B cell (primary cell): ENCODE results near the gene THUMPD2. TPM values are rescaled to one million over a fixed set of nuclear protein-coding genes. Genes with fewer than 3 reads are reported as not detected.

Experiments used
- ATAC-seq: fragments of 200-7000 bp; cut with Tn5 transposase; one replicate; pipeline ENCODE4 v1.10.0; 2021; ENCODE audit warnings: low read depth, mild to moderate bottlenecking, moderate number of reproducible peaks, moderate library complexity
- CTCF ChIA-PET: fragments of 350-600 bp; sonication (Branson Sonifier 250); formaldehyde crosslinking; loops from one replicate; lab custom pipeline; 2021; ENCODE audit warnings: antibody characterized with exemption, inconsistent platforms; lab: Charles Lee
- POLR2A ChIA-PET: fragments of 350-600 bp; sonication (Branson Sonifier 250); formaldehyde crosslinking; loops from one replicate; lab custom pipeline; 2021; ENCODE audit warnings: antibody characterized with exemption; lab: Charles Lee
- DNase-seq: peaks from one replicate; pipeline ENCODE4 v3.0.0; 2013
- H2AFZ ChIP-seq: 2 replicates; pipeline ENCODE4 v1.6.1; 2012; ENCODE audit warnings: mild to moderate bottlenecking, low read depth, low read length; ENCODE audit not compliant: insufficient read depth, poor library complexity, severe bottlenecking
- H3K27ac ChIP-seq, 2 donors: 1 replicate in 1 of 2; 2 replicates in 1 of 2; pipeline ENCODE4 v1.5.1; 2012 to 2013; ENCODE audit warnings: low read length in 2 of 2, mild to moderate bottlenecking in 2 of 2, moderate library complexity in 1 of 2
- H3K27me3 ChIP-seq, 4 experiments: fragments of 200-600 bp in 1 of 4; sonication (generic) in 1 of 4; replicated peaks in 1 of 4; 1 replicate in 2 of 4; 2 replicates in 2 of 4; pipeline versions ENCODE4 v1.6.1 to v1.7.0; 2013 to 2016; ENCODE audit warnings: low read length in 3 of 4, mild to moderate bottlenecking in 2 of 4, mixed read lengths in 1 of 4, moderate library complexity in 1 of 4; ENCODE audit not compliant: insufficient read depth in 4 of 4, control insufficient read depth in 3 of 4; ENCODE audit errors: control extremely low read depth in 1 of 4
- H3K36me3 ChIP-seq, 2 experiments: replicated peaks in 1 of 2; 1 replicate in 1 of 2; 2 replicates in 1 of 2; pipeline versions ENCODE4 v1.6.1 to v1.7.1; 2013; ENCODE audit warnings: low read length in 1 of 2; ENCODE audit not compliant: insufficient read depth in 2 of 2, control insufficient read depth in 1 of 2; ENCODE audit errors: control extremely low read depth in 1 of 2, extremely low read depth in 1 of 2
- H3K4me1 ChIP-seq, 2 donors: fragments of 200-600 bp in 1 of 2; sonication (generic) in 1 of 2; 1 replicate in 1 of 2; 2 replicates in 1 of 2; pipeline versions ENCODE4 v1.5.1 to v1.6.1; 2013 to 2017; ENCODE audit warnings: low read length in 2 of 2; ENCODE audit not compliant: control insufficient read depth in 2 of 2, insufficient read depth in 2 of 2
- H3K4me2 ChIP-seq: replicated peaks from 2 replicates; pipeline ENCODE3; 2012; ENCODE audit warnings: mild to moderate bottlenecking, low read depth, low read length; ENCODE audit not compliant: poor library complexity, severe bottlenecking
- H3K4me3 ChIP-seq, 5 experiments: fragments of 200-600 bp in 1 of 5; sonication (generic) in 1 of 5; 1 replicate in 3 of 5; 2 replicates in 2 of 5; pipeline versions ENCODE4 v1.5.1 to v1.7.0; 2011 to 2016; ENCODE audit warnings: low read length in 4 of 5, mild to moderate bottlenecking in 4 of 5, low read depth in 2 of 5, control low read depth in 1 of 5, moderate library complexity in 1 of 5; ENCODE audit not compliant: insufficient read depth in 1 of 5; ENCODE audit errors: control extremely low read depth in 1 of 5, extremely low read depth in 1 of 5
- H3K79me2 ChIP-seq: fragments of 200-600 bp; sonication (generic); one replicate; pipeline ENCODE4 v1.6.0; 2016; ENCODE audit warnings: low read length; ENCODE audit not compliant: control insufficient read depth, insufficient read depth
- H3K9ac ChIP-seq: fragments of 200-600 bp; sonication (generic); 2 replicates; pipeline ENCODE4 v1.6.1; 2017; ENCODE audit warnings: mild to moderate bottlenecking, low read length, moderate library complexity
- H3K9me3 ChIP-seq, 3 donors: one replicate each; pipeline versions ENCODE4 v1.6.1 to v1.7.1; 2013; ENCODE audit warnings: low read length in 2 of 3; ENCODE audit not compliant: control insufficient read depth in 2 of 3, insufficient read depth in 1 of 3; ENCODE audit errors: control extremely low read depth in 1 of 3
- H4K20me1 ChIP-seq: 2 replicates; pipeline ENCODE4 v1.6.0; 2012; ENCODE audit warnings: mild to moderate bottlenecking, low read length; ENCODE audit not compliant: insufficient read depth, control insufficient read depth, poor library complexity, severe bottlenecking
- H3K27ac Mint-ChIP-seq: one replicate; pipeline ENCODE4 v1.8.0; 2021; ENCODE audit warnings: mixed read lengths
- H3K27me3 Mint-ChIP-seq: one replicate; pipeline ENCODE4 v1.8.0; 2021; ENCODE audit warnings: mixed read lengths
- H3K4me1 Mint-ChIP-seq: one replicate; pipeline ENCODE4 v1.8.0; 2021; ENCODE audit warnings: mixed read lengths
- H3K4me3 Mint-ChIP-seq: one replicate; pipeline ENCODE4 v1.8.0; 2021; ENCODE audit warnings: mixed read lengths
- H3K9me3 Mint-ChIP-seq: one replicate; pipeline ENCODE4 v1.8.0; 2022; ENCODE audit warnings: mixed read lengths; ENCODE audit not compliant: insufficient read depth
- CTCF ChIP-seq: fragments of 200-600 bp; IDR thresholded peaks from one replicate; pipeline ENCODE4 v1.8.0; 2022; ENCODE audit warnings: antibody characterized with exemption, mild to moderate bottlenecking
- EZH2 ChIP-seq: IDR thresholded peaks from 2 replicates; pipeline ENCODE4 v1.6.1; 2012; ENCODE audit warnings: borderline replicate concordance, low read depth, mild to moderate bottlenecking, moderate library complexity, low read length; ENCODE audit not compliant: insufficient read depth, poor library complexity, severe bottlenecking
- WGBS: methylation state at CpG from one replicate; pipeline ENCODE4 v1.1.5; 2013; ENCODE audit warnings: missing lambda C conversion rate; ENCODE audit not compliant: insufficient coverage; 5-methylcytosine and 5-hydroxymethylcytosine counted together
- intact Hi-C: fragments of 100-400 bp; cut with micrococcal nuclease; formaldehyde crosslinking; loops from one replicate; pipeline ENCODE4 v1.10.0; 2022
- polyA plus RNA-seq: library from polyadenylated mRNA; depleted of rRNA; stranded (reverse); fragments of >200 nt; gene quantifications from 2 replicates; pipeline ENCODE4 v1.2.3, GENCODE V29; 2012
- total RNA-seq, 2 donors: library from RNA; stranded (reverse); fragments of 120-200 nt in 1 of 2; gene quantifications; 1 replicate in 1 of 2; 2 replicates in 1 of 2; pipeline versions ENCODE4 v1.2.3 to v1.2.4, GENCODE V29; 2013 to 2022

THUMPD2 gene
- total and polyA plus RNA-seq, 2 donors (not counting 1 experiment from before 2014, with no cell fraction given): 11.0 to 14.8 TPM

DNA sequence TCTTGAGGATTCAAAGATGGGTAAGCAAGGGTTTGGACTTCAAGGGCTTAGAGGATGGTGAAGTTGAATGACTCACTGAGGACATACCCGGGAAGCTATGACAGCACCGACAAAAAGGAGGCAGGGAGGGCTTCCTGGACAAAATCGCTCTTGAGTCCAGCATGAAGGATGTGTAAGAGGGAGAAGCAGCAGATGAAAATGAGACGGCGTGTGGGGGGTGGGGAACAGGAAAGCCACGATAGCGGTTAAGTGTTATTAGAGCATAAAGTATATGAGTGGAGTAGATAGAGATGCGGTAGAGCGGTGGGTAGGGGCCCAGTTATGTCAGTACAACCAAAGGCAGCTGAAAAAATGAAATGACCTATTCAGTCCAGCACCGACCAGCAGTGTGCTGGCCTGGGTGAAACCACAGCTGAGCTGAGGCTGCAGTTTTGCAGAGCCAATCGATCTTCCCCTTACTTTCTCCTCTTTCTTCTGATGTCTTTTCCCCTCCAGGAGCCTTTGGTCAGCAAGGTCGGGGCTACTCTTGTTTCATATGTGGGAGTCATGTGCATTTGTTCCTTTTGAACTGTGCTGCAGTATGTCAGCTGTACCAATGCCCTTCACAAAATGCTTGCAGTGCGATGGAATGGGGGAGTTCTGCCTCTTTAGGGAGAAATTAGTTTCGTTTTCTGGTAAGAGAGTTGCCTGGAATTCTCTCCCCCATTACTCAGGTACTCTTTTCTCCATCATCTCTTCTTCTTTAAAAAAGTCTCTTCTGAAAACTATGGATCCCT is 2.0 kb upstream of the THUMPD2 start:
- no peak for ATAC-seq
- intact Hi-C loops: no loop called here
- peaks cover 42% of the 10 kb centered on the region for H3K4me1 Mint-ChIP-seq
- Histone ChIP-seq H3K9me3 (no peaks in the 10 kb centered on the region), H3K4me1 (peaks cover 26 to 27% of the 10 kb centered on the region in 2 donors), H3K4me2 (peak overlapping the region; percentile 55), H3K27me3 (no peaks in the 10 kb centered on the region), H3K9ac (no peak overlapping the region), H4K20me1 (no peaks in the 10 kb centered on the region), H3K4me3 (peak overlapping the region in 1 of 5 experiments; percentile 1), H3K27ac (no peak overlapping the region), H2AFZ (peak overlapping the region; percentile 69), H3K36me3 (no peaks in the 10 kb centered on the region), H3K79me2 (peaks cover 32% of the 10 kb centered on the region)
- DNase-seq: peak; percentile 30
- peak overlapping the region; percentile 28 for H3K27ac Mint-ChIP-seq
- POLR2A ChIA-PET: no interaction called here
- peaks cover 5% of the 10 kb centered on the region for H3K27me3 Mint-ChIP-seq
- peak overlapping the region; percentile 98 for H3K4me3 Mint-ChIP-seq
- 38% methylated on average over 11 of the region's 14 CpGs for WGBS
- CTCF ChIA-PET: interaction anchor here (1.4 kb wide), 1 partner anchor 401 kb away, joined by 3 read pairs; no protein-coding TSS in a partner anchor
- no peaks in the 10 kb centered on the region for H3K9me3 Mint-ChIP-seq
- TF ChIP-seq EZH2 (no peak), CTCF (no peak)

GRCh38 chr2:39779927-39780326 is 869 bp upstream of the THUMPD2 start:
- POLR2A ChIA-PET: interaction anchor here (0.7 kb wide), 1 partner anchor 680 kb away, joined by 5 read pairs; no protein-coding TSS in a partner anchor
- intact Hi-C loops: no loop called here
- CTCF ChIA-PET: no interaction called here
- Mint-ChIP-seq H3K27me3 (no peaks in the 10 kb centered on the region), H3K9me3 (no peaks in the 10 kb centered on the region), H3K27ac (peak overlapping the region; percentile 88), H3K4me1 (peaks cover 46% of the 10 kb centered on the region), H3K4me3 (peak overlapping the region; percentile 98)
- H3K9ac ChIP-seq: peak overlapping the region; percentile 78
- 85% methylated on average over 4 of the region's 6 CpGs for WGBS
- H3K4me1 ChIP-seq: peaks cover 26 to 27% of the 10 kb centered on the region in 2 donors
- ATAC-seq (no peak), DNase-seq (no peak)
- H3K79me2 ChIP-seq: peaks cover 32% of the 10 kb centered on the region
- H3K27me3 ChIP-seq: no peaks in the 10 kb centered on the region
- no peaks in the 10 kb centered on the region for H3K9me3 ChIP-seq
- no peak overlapping the region for H3K27ac ChIP-seq
- H2AFZ ChIP-seq: peak overlapping the region; percentile 92
- H3K4me3 ChIP-seq: peak overlapping the region in 2 of 5 experiments; percentile 89 to 90
- no peaks in the 10 kb centered on the region for H3K36me3 ChIP-seq
- peak overlapping the region; percentile 77 for H3K4me2 ChIP-seq
- no peaks in the 10 kb centered on the region for H4K20me1 ChIP-seq
- TF ChIP-seq CTCF: no peak
- TF ChIP-seq EZH2: no peak
